Lower leg skin (tissue), 3 donors: ENCODE data around the gene CERK.
"Not testable (repeated sequence)": the region's sequence is repeated elsewhere in the genome, so short reads cannot be mapped to it uniquely, and the experiment has no call there.

Source experiments
- CTCF ChIP-seq, 3 donors: fragments of 450-650 bp; IDR thresholded peaks; one replicate each; pipeline ENCODE4 v1.5.1; 2016; ENCODE audit warnings: antibody characterized with exemption in 3 of 3, mild to moderate bottlenecking in 3 of 3, moderate library complexity in 2 of 3
- POLR2A ChIP-seq, 2 donors: fragments of 450-650 bp; IDR thresholded peaks; one replicate each; pipeline ENCODE4 v1.6.1; 2016 to 2017; ENCODE audit warnings: antibody characterized with exemption in 2 of 2, mild to moderate bottlenecking in 1 of 2, moderate library complexity in 1 of 2

- not testable (repeated sequence) for TF ChIP-seq CTCF, POLR2A (IDR thresholded peaks at IDR 0.05)
Measured at GRCh38 chr22:46782200-46782599, 44.1 kb upstream of the CERK start.
